Endodermal cell (in vitro differentiated cells): ENCODE measurements around the gene PI4KA. TPM values are rescaled to one million over a fixed set of nuclear protein-coding genes. Genes with fewer than 3 reads are reported as not detected.

Experiments
- DNase-seq: peaks from one replicate; pipeline ENCODE4 v3.0.0-alpha.2; 2017
- H3K27ac ChIP-seq: 2 replicates; pipeline ENCODE4 v1.5.1; 2013; ENCODE audit warnings: mild to moderate bottlenecking, low read depth, low read length, moderate library complexity
- H3K27me3 ChIP-seq: 2 replicates; pipeline ENCODE4 v1.6.1; 2013; ENCODE audit warnings: mild to moderate bottlenecking, low read length, moderate library complexity; ENCODE audit not compliant: insufficient read depth, control insufficient read depth, poor library complexity, severe bottlenecking
- H3K36me3 ChIP-seq: 2 replicates; pipeline ENCODE4 v1.7.0; 2013; ENCODE audit warnings: mild to moderate bottlenecking, low read length, moderate library complexity; ENCODE audit not compliant: control insufficient read depth, insufficient read depth
- H3K4me1 ChIP-seq: one replicate; pipeline ENCODE4 v1.7.0; 2013; ENCODE audit warnings: low read length; ENCODE audit not compliant: control insufficient read depth, insufficient read depth
- H3K4me3 ChIP-seq: 2 replicates; pipeline ENCODE4 v1.5.1; 2013; ENCODE audit warnings: mild to moderate bottlenecking, low read length, moderate library complexity
- H3K9ac ChIP-seq: 2 replicates; pipeline ENCODE4 v1.6.1; 2013; ENCODE audit warnings: mild to moderate bottlenecking, low read length, moderate library complexity; ENCODE audit not compliant: poor library complexity, severe bottlenecking; ENCODE audit errors: extremely low read depth
- H3K9me3 ChIP-seq: 2 replicates; pipeline ENCODE4 v1.6.1; 2013; ENCODE audit warnings: mild to moderate bottlenecking, low read length, moderate library complexity; ENCODE audit not compliant: control insufficient read depth
- H3K27ac Mint-ChIP-seq: 2 replicates; pipeline ENCODE4 v1.8.0; 2020; ENCODE audit warnings: mixed read lengths
- H3K27me3 Mint-ChIP-seq: 2 replicates; pipeline ENCODE4 v1.8.0; 2021; ENCODE audit warnings: mild to moderate bottlenecking, mixed read lengths; ENCODE audit not compliant: insufficient read depth
- H3K36me3 Mint-ChIP-seq: 2 replicates; pipeline ENCODE4 v1.8.0; 2020; ENCODE audit warnings: low read depth, mixed read lengths
- H3K4me1 Mint-ChIP-seq: 2 replicates; pipeline ENCODE4 v1.8.0; 2020; ENCODE audit warnings: mixed read lengths
- H3K4me3 Mint-ChIP-seq: 2 replicates; pipeline ENCODE4 v1.8.0; 2020; ENCODE audit warnings: mild to moderate bottlenecking, moderate library complexity, mixed read lengths
- H3K9me3 Mint-ChIP-seq: 2 replicates; pipeline ENCODE4 v1.8.0; 2020; ENCODE audit warnings: mild to moderate bottlenecking, mixed read lengths
- CTCF ChIP-seq: fragments of 200-600 bp; sonication (generic); conservative IDR thresholded peaks from 2 replicates; pipeline ENCODE4 v1.5.0; 2021; ENCODE audit warnings: antibody characterized with exemption, mild to moderate bottlenecking
- WGBS, 2 experiments: methylation state at CpG; one replicate each; pipeline versions ENCODE4 v1.1.5 to v1.1.7; 2013; ENCODE audit warnings: missing lambda C conversion rate in 2 of 2, mixed read lengths in 1 of 2; ENCODE audit not compliant: insufficient coverage in 1 of 2, insufficient read length in 1 of 2; 5-methylcytosine and 5-hydroxymethylcytosine counted together
- total RNA-seq, 2 donors: library from RNA; stranded (reverse); fragmentation: NEBNext Ultra II Directional in 1 of 2; extraction: Animal tissue kit (Norgen Biotek cat#: 25700) in 1 of 2; gene quantifications; 2 replicates in 1 of 2; 3 replicates in 1 of 2; pipeline ENCODE4 v1.2.1, GENCODE V29; 2021

The PI4KA gene
- total RNA-seq, 2 donors from 2014 or later: 49.0 to 62.0 TPM

- Mint-ChIP-seq H3K9me3 (no peaks in the 10 kb centered on the region), H3K27me3 (peaks cover 4% of the 10 kb centered on the region), H3K4me1 (no peaks in the 10 kb centered on the region), H3K4me3 (no peak overlapping the region), H3K27ac (no peak overlapping the region), H3K36me3 (no peaks in the 10 kb centered on the region)
- DNase-seq: no peak
- H3K27ac ChIP-seq: no peak overlapping the region
- no peaks in the 10 kb centered on the region for H3K27me3 ChIP-seq
- no peaks in the 10 kb centered on the region for H3K4me1 ChIP-seq
- no peak overlapping the region for H3K9ac ChIP-seq
- H3K36me3 ChIP-seq: no peaks in the 10 kb centered on the region
- no peak overlapping the region for H3K4me3 ChIP-seq
- no peak for TF ChIP-seq CTCF
- 58 to 88% methylated on average over 2 to 4 of the region's 4 CpGs for WGBS, 2 experiments
- no peaks in the 10 kb centered on the region for H3K9me3 ChIP-seq
Measured at GRCh38 chr22:20905415-20906386, 47.1 kb upstream of the PI4KA start.

GRCh38 chr22:20904980-20905355 is 46.4 kb upstream of the PI4KA start:
- Mint-ChIP-seq H3K4me3 (no peak overlapping the region), H3K4me1 (no peaks in the 10 kb centered on the region), H3K36me3 (no peaks in the 10 kb centered on the region), H3K27me3 (peaks cover 4% of the 10 kb centered on the region), H3K27ac (no peak overlapping the region), H3K9me3 (no peaks in the 10 kb centered on the region)
- Histone ChIP-seq H3K4me1 (no peaks in the 10 kb centered on the region), H3K36me3 (no peaks in the 10 kb centered on the region), H3K27me3 (no peaks in the 10 kb centered on the region), H3K9ac (no peak overlapping the region), H3K4me3 (no peak overlapping the region), H3K9me3 (no peaks in the 10 kb centered on the region), H3K27ac (no peak overlapping the region)
- WGBS, 2 experiments: 60 to 81% methylated on average over 1 to 3 of the region's 3 CpGs
- no peak for DNase-seq
- no peak for TF ChIP-seq CTCF

GRCh38 chr22:20904008-20904979 is 45.7 kb upstream of the PI4KA start:
- peaks cover 4% of the 10 kb centered on the region for H3K27me3 Mint-ChIP-seq
- no peaks in the 10 kb centered on the region for H3K36me3 Mint-ChIP-seq
- H3K27ac Mint-ChIP-seq: no peak overlapping the region
- 89 to 91% methylated on average over 7 of the region's 7 CpGs for WGBS, 2 experiments
- H3K4me1 ChIP-seq: no peaks in the 10 kb centered on the region
- no peaks in the 10 kb centered on the region for H3K4me1 Mint-ChIP-seq
- H3K9me3 ChIP-seq: no peaks in the 10 kb centered on the region
- no peak overlapping the region for H3K9ac ChIP-seq
- no peak for DNase-seq
- H3K27me3 ChIP-seq: no peaks in the 10 kb centered on the region
- no peak overlapping the region for H3K27ac ChIP-seq
- no peak overlapping the region for H3K4me3 Mint-ChIP-seq
- H3K36me3 ChIP-seq: no peaks in the 10 kb centered on the region
- no peak for TF ChIP-seq CTCF
- H3K9me3 Mint-ChIP-seq: no peaks in the 10 kb centered on the region
- H3K4me3 ChIP-seq: no peak overlapping the region
